Endothelial cell of umbilical vein (primary cell): Measurements from ENCODE around the gene PROM1. TPM values are rescaled to one million over a fixed set of nuclear protein-coding genes. Genes with fewer than 3 reads are reported as not detected.

ENCODE experiments used
- BruUV-seq: library from RNA; stranded (reverse); fragments of 400-500 nt; replicated peaks from 2 replicates; lab custom pipeline; 2021; lab: Mats Ljungman, UMichigan
- CTCF ChIA-PET: fragments of 300-600, 350-600 bp; sonication (Branson Sonifier 250); formaldehyde crosslinking; loops from one replicate; lab custom pipeline; 2021; ENCODE audit warnings: antibody characterized with exemption, inconsistent platforms; lab: Charles Lee
- POLR2A ChIA-PET: fragments of 300-600, 350-600 bp; sonication (Branson Sonifier 250); formaldehyde crosslinking; loops from one replicate; lab custom pipeline; 2021; ENCODE audit warnings: antibody characterized with exemption, inconsistent platforms; lab: Charles Lee
- DNase-seq: peaks from one replicate; pipeline ENCODE4 v3.0.0-alpha.2; 2011; ENCODE audit warnings: low read depth, low spot score
- FAIRE-seq: peaks from 2 replicates; lab custom pipeline; 2011; peaks lifted over from hg19 to GRCh38; lab: Jason Lieb, UNC
- H2AFZ ChIP-seq: 2 replicates; pipeline ENCODE4 v1.6.0; 2012; ENCODE audit warnings: low read depth, low read length, control low read depth, inconsistent platforms
- H3K27ac ChIP-seq: 2 replicates; pipeline ENCODE4 v1.5.1; 2011; ENCODE audit warnings: low read depth, mild to moderate bottlenecking, control low read depth, low read length, moderate library complexity; ENCODE audit not compliant: insufficient read depth
- H3K27me3 ChIP-seq, 2 experiments: 2 replicates each; pipeline versions ENCODE4 v1.6.0 to v1.6.1; 2011; ENCODE audit warnings: low read length in 2 of 2, mixed read lengths in 1 of 2; ENCODE audit not compliant: control insufficient read depth in 2 of 2, insufficient read depth in 2 of 2
- H3K36me3 ChIP-seq, 2 experiments: 2 replicates in 1 of 2; 3 replicates in 1 of 2; pipeline ENCODE4 v1.5.1; 2011; ENCODE audit warnings: low read length in 2 of 2, mild to moderate bottlenecking in 1 of 2, moderate library complexity in 1 of 2; ENCODE audit not compliant: control insufficient read depth in 2 of 2, insufficient read depth in 2 of 2; ENCODE audit errors: extremely low read depth in 1 of 2
- H3K4me1 ChIP-seq: 3 replicates; pipeline ENCODE4 v1.5.1; 2011; ENCODE audit warnings: mild to moderate bottlenecking, low read length; ENCODE audit not compliant: control insufficient read depth, insufficient read depth; ENCODE audit errors: extremely low read depth
- H3K4me2 ChIP-seq: 2 replicates; pipeline ENCODE4 v1.6.1; 2011; ENCODE audit warnings: low read length, control low read depth, mixed read lengths; ENCODE audit not compliant: insufficient read depth
- H3K4me3 ChIP-seq, 3 experiments: fragments of 200-600 bp in 1 of 3; sonication (generic), shearing (Covaris generic) in 1 of 3; replicated peaks in 1 of 3; 2 replicates each; pipeline ENCODE4 v1.5.1; 2011 to 2016; ENCODE audit warnings: control low read depth in 3 of 3, low read length in 3 of 3, mild to moderate bottlenecking in 2 of 3, inconsistent platforms in 1 of 3, low read depth in 1 of 3, moderate library complexity in 1 of 3; ENCODE audit not compliant: insufficient read depth in 1 of 3
- H3K79me2 ChIP-seq: 2 replicates; pipeline ENCODE4 v1.6.0; 2012; ENCODE audit warnings: low read length, inconsistent platforms; ENCODE audit not compliant: control insufficient read depth, insufficient read depth
- H3K9ac ChIP-seq: replicated peaks from 2 replicates; pipeline ENCODE3; 2011; ENCODE audit warnings: low read length, control low read depth; ENCODE audit not compliant: insufficient read depth; ENCODE audit errors: extremely low read depth
- H3K9me1 ChIP-seq: replicated peaks from 3 replicates; pipeline ENCODE4 v1.6.0; 2011; ENCODE audit warnings: mild to moderate bottlenecking, low read length; ENCODE audit not compliant: control insufficient read depth, insufficient read depth; ENCODE audit errors: extremely low read depth
- H3K9me3 ChIP-seq: replicated peaks from 2 replicates; pipeline ENCODE4 v1.5.1; 2012; ENCODE audit warnings: low read length, inconsistent platforms; ENCODE audit not compliant: control insufficient read depth, insufficient read depth
- H4K20me1 ChIP-seq: replicated peaks from 2 replicates; pipeline ENCODE3; 2011; ENCODE audit warnings: mild to moderate bottlenecking, low read length; ENCODE audit not compliant: control insufficient read depth, insufficient read depth; ENCODE audit errors: extremely low read depth
- CTCF ChIP-seq, 2 donors: IDR thresholded peaks; 1 replicate in 1 of 2; 2 replicates in 1 of 2; pipeline ENCODE4 v1.5.1; 2011; ENCODE audit warnings: low read length in 2 of 2, mild to moderate bottlenecking in 2 of 2, moderate library complexity in 2 of 2, control low read depth in 1 of 2, inconsistent platforms in 1 of 2, low read depth in 1 of 2; ENCODE audit not compliant: insufficient read depth in 1 of 2; ENCODE audit errors: extremely low read depth in 1 of 2
- EZH2 ChIP-seq: IDR thresholded peaks from 2 replicates; pipeline ENCODE4 v1.6.1; 2012; ENCODE audit warnings: borderline replicate concordance, low read depth, mild to moderate bottlenecking, moderate library complexity, low read length, inconsistent platforms; ENCODE audit not compliant: severe bottlenecking
- FOS ChIP-seq: IDR thresholded peaks from 2 replicates; pipeline ENCODE4 v1.6.1; 2011; ENCODE audit warnings: mild to moderate bottlenecking, low read length, moderate library complexity, borderline replicate concordance; ENCODE audit not compliant: insufficient read depth
- GATA2 ChIP-seq: IDR thresholded peaks from 2 replicates; pipeline ENCODE4 v1.7.0; 2011; ENCODE audit warnings: low read depth, mild to moderate bottlenecking, moderate library complexity, mixed read lengths, low read length; ENCODE audit not compliant: insufficient read length, insufficient read depth
- JUN ChIP-seq: IDR thresholded peaks from 2 replicates; pipeline ENCODE4 v1.6.1; 2011; ENCODE audit warnings: borderline replicate concordance, low read depth; ENCODE audit not compliant: insufficient read length, insufficient read depth
- MAX ChIP-seq: IDR thresholded peaks from 2 replicates; pipeline ENCODE4 v1.6.1; 2011; ENCODE audit not compliant: insufficient read depth, insufficient read length
- MYC ChIP-seq: IDR thresholded peaks from one replicate; pipeline ENCODE4 v1.6.1; 2011; ENCODE audit warnings: mild to moderate bottlenecking, low read depth, low read length
- POLR2A ChIP-seq: IDR thresholded peaks from 2 replicates; pipeline ENCODE4 v1.6.1; 2012; ENCODE audit warnings: low read depth, mild to moderate bottlenecking, control low read depth, low read length
- POLR2AphosphoS5 ChIP-seq: IDR thresholded peaks from 2 replicates; pipeline ENCODE4 v1.6.1; 2012; ENCODE audit warnings: low read depth, mild to moderate bottlenecking, control low read depth, low read length, moderate library complexity; ENCODE audit not compliant: insufficient read depth
- dilution Hi-C: fragments of 300-500 bp; cut with MboI; formaldehyde crosslinking; loops from one replicate; pipeline ENCODE4 v1.15.0; 2019; ENCODE audit warnings: low sequenced_read_pairs; ENCODE audit not compliant: extremely low pct_ligation_motif_present
- intact Hi-C: fragments of 100-400 bp; cut with micrococcal nuclease; formaldehyde crosslinking; loops from one replicate; pipeline ENCODE4 v1.10.0; 2022
- polyA plus RNA-seq, 4 experiments: library from polyadenylated mRNA; depleted of rRNA in 3 of 4; stranded (reverse) in 3 of 4; unstranded in 1 of 4; fragments of >200 nt; gene quantifications; 2 replicates each; pipeline versions ENCODE4 v1.2.1 to v1.2.3, GENCODE V29; 2011 to 2012; ENCODE audit warnings: missing spikeins in 1 of 4
- total RNA-seq: library from RNA; stranded (reverse); gene quantifications from 2 replicates; pipeline ENCODE4 v1.2.3, GENCODE V29; 2021

Gene PROM1
- total and polyA plus RNA-seq, 2 donors (not counting 3 experiments of a cell fraction or from before 2014, with no cell fraction given), result 0.36 to 1.7 TPM

GRCh38 chr4:16110199-16110598, 26.4 kb upstream of the PROM1 start:
- no peaks in the 10 kb centered on the region for H4K20me1 ChIP-seq
- no peaks in the 10 kb centered on the region for H3K9me1 ChIP-seq
- no peaks in the 10 kb centered on the region for H3K27me3 ChIP-seq
- no peaks in the 10 kb centered on the region for H3K4me1 ChIP-seq
- ChIA-PET POLR2A (no interaction called here), CTCF (no interaction called here)
- H3K79me2 ChIP-seq, result no peaks in the 10 kb centered on the region
- BruUV-seq, result no TSS peak
- no peaks in the 10 kb centered on the region for H3K9me3 ChIP-seq
- no peak overlapping the region for H2AFZ ChIP-seq
- dilution Hi-C loops (no loop called here), intact Hi-C loops (no loop called here)
- H3K4me3 ChIP-seq, result no peak overlapping the region
- no peak overlapping the region for H3K9ac ChIP-seq
- no peak overlapping the region for H3K27ac ChIP-seq
- FAIRE-seq (no peak), DNase-seq (no peak)
- no peaks in the 10 kb centered on the region for H3K36me3 ChIP-seq
- no peak overlapping the region for H3K4me2 ChIP-seq
- TF ChIP-seq JUN (no peak), MAX (no peak), CTCF (IDR thresholded peaks at IDR 0.05; ENCODE audit: extremely low read depth in 1 of 2, insufficient read depth in 1 of 2, low read depth in 1 of 2, low read length in 2 of 2) (no peak), FOS (no peak), MYC (no peak), POLR2A (no peak), POLR2AphosphoS5 (no peak), EZH2 (no peak), GATA2 (no peak)
